Esophagus muscularis mucosa (tissue), 4 donors: ENCODE results near the gene CD24.

ENCODE experiments used
- CTCF ChIP-seq, 3 experiments: fragments of 200-600 bp in 2 of 3; fragments of 450-650 bp in 1 of 3; sonication (generic) in 2 of 3; IDR thresholded peaks; one replicate each; pipeline ENCODE4 v1.5.1; 2017 to 2019; ENCODE audit warnings: antibody characterized with exemption in 3 of 3, mild to moderate bottlenecking in 2 of 3, moderate library complexity in 1 of 3
- EP300 ChIP-seq: sonication (generic); formaldehyde crosslinking; IDR thresholded peaks from one replicate; pipeline ENCODE4 v1.6.1; 2017; ENCODE audit warnings: antibody characterized with exemption
- POLR2A ChIP-seq: fragments of 450-650 bp; IDR thresholded peaks from one replicate; pipeline ENCODE4 v1.6.1; 2017; ENCODE audit warnings: antibody characterized with exemption, moderate library complexity, mild to moderate bottlenecking, low read depth
- POLR2AphosphoS5 ChIP-seq, 2 donors: sonication (generic); formaldehyde crosslinking; IDR thresholded peaks; one replicate each; pipeline ENCODE4 v1.6.1; 2017; ENCODE audit warnings: antibody characterized with exemption in 2 of 2

GRCh38 chr6:106975738-106976064, 1.2 kb upstream of the CD24 start:
- no peak for TF ChIP-seq CTCF (IDR thresholded peaks at IDR 0.05)
- TF ChIP-seq POLR2AphosphoS5 (IDR thresholded peaks at IDR 0.05), result no peak
- TF ChIP-seq POLR2A, result no peak
- no peak for TF ChIP-seq EP300
